ENCODE results near the gene HELT. TPM values are rescaled to one million over a fixed set of nuclear protein-coding genes. Genes with fewer than 3 reads are reported as not detected.

The HELT gene
- total and polyA plus RNA-seq, 10 of the 15 experiments (the other 5 are each of a cell fraction or from before 2014, with no cell fraction given), result not detected

DNA sequence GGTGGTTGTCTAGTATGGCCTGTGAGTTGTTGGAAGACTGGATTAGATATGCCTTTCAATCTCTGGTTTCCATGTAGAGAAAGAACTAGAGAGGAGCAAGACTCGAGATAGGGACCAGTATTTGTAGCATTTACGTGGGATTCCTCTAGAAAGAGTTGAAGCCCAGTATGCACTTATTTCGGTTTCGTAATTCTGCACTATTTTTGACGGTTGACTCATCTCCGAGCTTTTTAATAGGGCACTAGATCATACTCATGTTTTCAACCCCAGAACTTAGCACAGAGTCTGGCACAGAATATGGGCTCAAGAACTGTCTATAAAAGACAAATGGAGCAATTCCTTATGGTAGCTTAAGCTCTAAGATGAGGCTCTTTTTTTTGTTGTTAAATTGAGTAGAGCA, 15.7 kb downstream of the HELT start:
- peak; percentile 9 for DNase-seq (ENCODE audit: low read depth, low spot score)
- Histone ChIP-seq H3K79me2 (ENCODE audit: control insufficient read depth, insufficient read depth, low read length) (no peaks in the 10 kb centered on the region), H2AFZ (ENCODE audit: control insufficient read depth, low read depth, low read length) (no peak overlapping the region), H3K36me3 (ENCODE audit: control insufficient read depth in 2 of 2, insufficient read depth in 2 of 2, low read length in 1 of 2) (no peaks in the 10 kb centered on the region), H3K4me1 (ENCODE audit: control insufficient read depth, insufficient read depth, low read length) (no peaks in the 10 kb centered on the region), H3K4me3 (no peak overlapping the region), H3K9ac (ENCODE audit: control insufficient read depth, insufficient read depth, low read length) (no peak overlapping the region), H4K20me1 (ENCODE audit: control insufficient read depth, insufficient read depth) (no peaks in the 10 kb centered on the region), H3K4me2 (ENCODE audit: control insufficient read depth, insufficient read depth) (no peak overlapping the region), H3K27ac (ENCODE audit: control insufficient read depth, insufficient read depth) (no peak overlapping the region), H3K9me3 (replicated peaks; ENCODE audit: control insufficient read depth, insufficient read depth, low read length) (no peaks in the 10 kb centered on the region), H3K27me3 (replicated peaks in 1 of 2; ENCODE audit: control insufficient read depth in 2 of 2, insufficient read depth in 2 of 2, low read length in 1 of 2) (no peaks in the 10 kb centered on the region; a peak in 2 of 4 replicates)
- TF ChIP-seq, protein P1, sequence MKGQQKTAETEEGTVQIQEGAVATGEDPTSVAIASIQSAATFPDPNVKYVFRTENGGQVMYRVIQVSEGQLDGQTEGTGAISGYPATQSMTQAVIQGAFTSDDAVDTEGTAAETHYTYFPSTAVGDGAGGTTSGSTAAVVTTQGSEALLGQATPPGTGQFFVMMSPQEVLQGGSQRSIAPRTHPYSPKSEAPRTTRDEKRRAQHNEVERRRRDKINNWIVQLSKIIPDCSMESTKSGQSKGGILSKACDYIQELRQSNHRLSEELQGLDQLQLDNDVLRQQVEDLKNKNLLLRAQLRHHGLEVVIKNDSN (IDR thresholded peaks at IDR 0.05; ENCODE audit: borderline replicate concordance, extremely low read length, insufficient read depth, low read depth, low read length), result no peak
- TF ChIP-seq JUNB (IDR thresholded peaks at IDR 0.05) (peak; percentile 45), EED (IDR thresholded peaks at IDR 0.05; ENCODE audit: low read depth) (peak; percentile 30; the same call in 1 of the 2 replicates), ATF7 (IDR thresholded peaks at IDR 0.05; ENCODE audit: low read depth) (0 out of 2 replicates have a peak, but pooled peaks have one; percentile 32), IKZF2 (IDR thresholded peaks at IDR 0.05) (peak in 1 of 2 experiments; percentile 11; a peak in 1 of 4 replicates)
- intact Hi-C loops (cut with micrococcal nuclease; ENCODE audit: unreplicated experiment), result no loop called here
- no TSS peak for BruUV-seq (replicated peaks)
- no peak for FAIRE-seq
- WGBS (ENCODE audit: insufficient coverage, insufficient replicate concordance, low lambda C conversion rate, missing lambda C conversion rate), result 37% methylated on average over 6 of the region's 6 CpGs
- ATAC-seq, result peak; percentile 82
- RAD21 ChIA-PET (ENCODE audit: unreplicated experiment), result interaction anchor here (0.7 to 1.0 kb wide), 3 partner anchors 10 to 272 kb away, joined by 3 to 5 read pairs (median 3); no protein-coding TSS in a partner anchor
- in situ Hi-C loops (cut with MboI), result loop anchor here (25.0 kb wide), 1 partner anchor 1003 kb away; no protein-coding TSS in a partner anchor
- CTCF ChIA-PET, result interaction anchor here (0.8 to 3.1 kb wide), 5 partner anchors 10 to 150 kb away, joined by 3 to 14 read pairs (median 3); no protein-coding TSS in a partner anchor
- POLR2A ChIA-PET, result no interaction called here
- SMC1A ChIA-PET (ENCODE audit: uncharacterized antibody, unreplicated experiment), result interaction anchor here (0.5 to 1.0 kb wide), 2 partner anchors 15 to 101 kb away, joined by 3 to 4 read pairs; no protein-coding TSS in a partner anchor

DNA sequence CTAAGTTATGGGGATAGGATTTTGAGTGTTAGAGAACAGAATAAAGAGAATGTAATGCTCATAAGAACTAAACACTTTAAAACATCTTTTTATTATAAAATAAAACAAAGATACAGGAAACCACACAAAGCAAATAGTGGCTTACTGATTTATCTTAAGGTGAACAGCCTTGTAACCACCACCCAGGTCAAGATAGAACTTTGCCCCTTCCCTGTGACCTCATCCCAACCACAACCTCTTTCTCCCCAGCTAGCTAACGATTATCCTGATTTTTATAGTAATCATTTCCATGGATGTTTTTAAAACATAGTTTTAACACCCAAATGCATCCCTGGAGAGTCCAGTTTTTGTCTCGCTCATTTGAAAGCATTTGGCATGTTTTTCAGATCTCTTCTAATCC, 17.0 kb downstream of the HELT start:
- in situ Hi-C loops (cut with MboI) (loop anchor here (5.0 to 25.0 kb wide), 2 partner anchors 102 to 1002 kb away; no protein-coding TSS in a partner anchor), intact Hi-C loops (cut with micrococcal nuclease; ENCODE audit: unreplicated experiment) (loop anchor here (5.0 kb wide), 1 partner anchor 272 kb away; no protein-coding TSS in a partner anchor)
- Histone ChIP-seq H3K27me3 (replicated peaks in 1 of 2; ENCODE audit: control insufficient read depth in 2 of 2, insufficient read depth in 2 of 2, low read length in 1 of 2) (no peaks in the 10 kb centered on the region; a peak in 2 of 4 replicates), H3K79me2 (ENCODE audit: control insufficient read depth, insufficient read depth, low read length) (no peaks in the 10 kb centered on the region), H3K4me3 (no peak overlapping the region), H3K27ac (ENCODE audit: control insufficient read depth, insufficient read depth) (no peak overlapping the region), H3K4me2 (ENCODE audit: control insufficient read depth, insufficient read depth) (no peak overlapping the region), H3K9me3 (replicated peaks; ENCODE audit: control insufficient read depth, insufficient read depth, low read length) (no peaks in the 10 kb centered on the region), H2AFZ (ENCODE audit: control insufficient read depth, low read depth, low read length) (no peak overlapping the region), H3K4me1 (ENCODE audit: control insufficient read depth, insufficient read depth, low read length) (no peaks in the 10 kb centered on the region), H3K9ac (ENCODE audit: control insufficient read depth, insufficient read depth, low read length) (no peak overlapping the region), H3K36me3 (ENCODE audit: control insufficient read depth in 2 of 2, insufficient read depth in 2 of 2, low read length in 1 of 2) (no peaks in the 10 kb centered on the region), H4K20me1 (ENCODE audit: control insufficient read depth, insufficient read depth) (no peaks in the 10 kb centered on the region)
- ChIA-PET SMC1A (ENCODE audit: uncharacterized antibody, unreplicated experiment) (interaction anchor here (0.9 to 1.8 kb wide), 4 partner anchors 9 to 903 kb away, joined by 3 to 5 read pairs (median 4); no protein-coding TSS in a partner anchor), CTCF (interaction anchor here (0.9 to 3.1 kb wide), 6 partner anchors 28 to 563 kb away, joined by 3 to 14 read pairs (median 7); no protein-coding TSS in a partner anchor), RAD21 (ENCODE audit: unreplicated experiment) (interaction anchor here (1.6 kb wide), 1 partner anchor 99 kb away, joined by 13 read pairs; no protein-coding TSS in a partner anchor), POLR2A (interaction anchor here (0.5 kb wide), 1 partner anchor 560 kb away, joined by 5 read pairs; no protein-coding TSS in a partner anchor)
- 46% methylated on average over 2 of the region's 2 CpGs for WGBS (ENCODE audit: insufficient coverage, insufficient replicate concordance, low lambda C conversion rate, missing lambda C conversion rate)
- DNase-seq (ENCODE audit: low read depth, low spot score), result no peak
- FAIRE-seq, result no peak
- ATAC-seq, result no peak
- BruUV-seq (replicated peaks), result no TSS peak
- TF ChIP-seq MYB (IDR thresholded peaks at IDR 0.05; ENCODE audit: borderline replicate concordance, low read depth, low read length) (no peak), CBX3 (IDR thresholded peaks at IDR 0.05; ENCODE audit: borderline replicate concordance, low read depth) (no peak), RUNX3 (IDR thresholded peaks at IDR 0.05; ENCODE audit: low read length) (no peak), SRF (IDR thresholded peaks at IDR 0.05; ENCODE audit: low read depth in 2 of 2, low read length in 2 of 2) (no peak), MEF2A (IDR thresholded peaks at IDR 0.05; ENCODE audit: insufficient read depth, low read depth, low read length) (no peak), TCF7 (IDR thresholded peaks at IDR 0.05; ENCODE audit: borderline replicate concordance) (no peak), ZZZ3 (IDR thresholded peaks at IDR 0.05; ENCODE audit: control insufficient read depth, insufficient read length, low read depth) (no peak)
- TF ChIP-seq, protein P2, sequence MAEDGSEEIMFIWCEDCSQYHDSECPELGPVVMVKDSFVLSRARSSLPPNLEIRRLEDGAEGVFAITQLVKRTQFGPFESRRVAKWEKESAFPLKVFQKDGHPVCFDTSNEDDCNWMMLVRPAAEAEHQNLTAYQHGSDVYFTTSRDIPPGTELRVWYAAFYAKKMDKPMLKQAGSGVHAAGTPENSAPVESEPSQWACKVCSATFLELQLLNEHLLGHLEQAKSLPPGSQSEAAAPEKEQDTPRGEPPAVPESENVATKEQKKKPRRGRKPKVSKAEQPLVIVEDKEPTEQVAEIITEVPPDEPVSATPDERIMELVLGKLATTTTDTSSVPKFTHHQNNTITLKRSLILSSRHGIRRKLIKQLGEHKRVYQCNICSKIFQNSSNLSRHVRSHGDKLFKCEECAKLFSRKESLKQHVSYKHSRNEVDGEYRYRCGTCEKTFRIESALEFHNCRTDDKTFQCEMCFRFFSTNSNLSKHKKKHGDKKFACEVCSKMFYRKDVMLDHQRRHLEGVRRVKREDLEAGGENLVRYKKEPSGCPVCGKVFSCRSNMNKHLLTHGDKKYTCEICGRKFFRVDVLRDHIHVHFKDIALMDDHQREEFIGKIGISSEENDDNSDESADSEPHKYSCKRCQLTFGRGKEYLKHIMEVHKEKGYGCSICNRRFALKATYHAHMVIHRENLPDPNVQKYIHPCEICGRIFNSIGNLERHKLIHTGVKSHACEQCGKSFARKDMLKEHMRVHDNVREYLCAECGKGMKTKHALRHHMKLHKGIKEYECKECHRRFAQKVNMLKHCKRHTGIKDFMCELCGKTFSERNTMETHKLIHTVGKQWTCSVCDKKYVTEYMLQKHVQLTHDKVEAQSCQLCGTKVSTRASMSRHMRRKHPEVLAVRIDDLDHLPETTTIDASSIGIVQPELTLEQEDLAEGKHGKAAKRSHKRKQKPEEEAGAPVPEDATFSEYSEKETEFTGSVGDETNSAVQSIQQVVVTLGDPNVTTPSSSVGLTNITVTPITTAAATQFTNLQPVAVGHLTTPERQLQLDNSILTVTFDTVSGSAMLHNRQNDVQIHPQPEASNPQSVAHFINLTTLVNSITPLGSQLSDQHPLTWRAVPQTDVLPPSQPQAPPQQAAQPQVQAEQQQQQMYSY (CRISPR knock-in tag; IDR thresholded peaks at IDR 0.05), result no peak

Measured in GM12878 (cell line).